Activated T-cell treated with anti-CD3 and anti-CD28 coated beads, Interleukin-2, amount 50 U/mL, for 24 hours (primary cell): ENCODE results near the gene EDEM2.
"Not testable (repeated sequence)": the region's sequence is repeated elsewhere in the genome, so short reads cannot be mapped to it uniquely, and the experiment has no call there.

ENCODE experiments used
- DNase-seq: peaks from one replicate; pipeline ENCODE4 v3.0.0-alpha.2; 2020
- H3K27ac Mint-ChIP-seq: 2 replicates; pipeline ENCODE4 v1.8.0; 2020; ENCODE audit warnings: mild to moderate bottlenecking, mixed read lengths
- H3K27me3 Mint-ChIP-seq: 2 replicates; pipeline ENCODE4 v1.8.0; 2020; ENCODE audit warnings: mixed read lengths
- H3K36me3 Mint-ChIP-seq: 2 replicates; pipeline ENCODE4 v1.8.0; 2020; ENCODE audit warnings: low read depth, mixed read lengths
- H3K4me1 Mint-ChIP-seq: 2 replicates; pipeline ENCODE4 v1.8.0; 2020; ENCODE audit warnings: low read depth, mixed read lengths
- H3K4me3 Mint-ChIP-seq: 2 replicates; pipeline ENCODE4 v1.8.0; 2020; ENCODE audit warnings: mild to moderate bottlenecking, moderate library complexity, mixed read lengths
- H3K9me3 Mint-ChIP-seq: 2 replicates; pipeline ENCODE4 v1.8.0; 2020; ENCODE audit warnings: mixed read lengths

Gene EDEM2

DNA sequence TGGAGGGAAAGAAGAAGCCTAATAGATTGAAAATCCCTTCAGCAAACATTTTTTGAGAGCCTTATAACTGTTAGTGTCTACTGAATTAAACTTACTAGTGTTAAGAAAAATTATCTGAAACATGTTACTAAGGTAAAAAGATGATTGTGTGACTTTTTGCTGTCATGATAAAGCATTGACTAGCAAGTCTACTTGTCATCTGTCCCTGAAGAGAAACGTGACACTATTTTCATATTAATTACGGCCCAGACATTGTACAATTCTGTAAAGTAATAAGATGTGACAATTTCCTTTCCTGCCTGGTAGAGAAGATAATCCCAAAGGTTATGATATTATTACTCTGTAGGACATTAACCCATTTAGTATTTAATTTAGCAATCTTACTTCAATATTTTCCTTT, 8.8 kb upstream of the EDEM2 start:
- Mint-ChIP-seq H3K27me3 (no peaks in the 10 kb centered on the region), H3K9me3 (no peaks in the 10 kb centered on the region), H3K4me1 (peaks cover 5% of the 10 kb centered on the region), H3K4me3 (no peak overlapping the region), H3K27ac (no peak overlapping the region), H3K36me3 (no peaks in the 10 kb centered on the region)
- no peak for DNase-seq

DNA sequence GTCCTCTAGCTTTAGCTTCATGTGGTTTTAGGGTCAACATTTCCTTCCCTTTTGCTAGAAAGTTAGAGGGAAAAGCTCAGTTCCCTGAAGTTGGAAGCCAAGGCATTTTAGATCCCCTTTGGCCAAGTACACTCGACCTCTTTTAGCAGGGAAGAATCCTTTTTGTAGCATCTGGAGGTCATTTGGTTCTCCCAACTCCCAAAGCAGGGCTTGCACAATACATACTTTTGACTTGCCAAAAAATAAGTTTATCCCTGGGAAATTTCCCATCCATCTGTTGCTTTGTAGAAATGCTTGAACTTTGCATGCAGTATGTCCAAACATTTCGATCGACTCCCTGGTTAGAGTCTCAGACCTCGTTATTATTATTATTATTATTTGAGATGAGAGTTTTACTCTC, 4.6 kb upstream of the EDEM2 start:
- Mint-ChIP-seq H3K27me3 (no peaks in the 10 kb centered on the region), H3K36me3 (peaks cover 9% of the 10 kb centered on the region), H3K27ac (no peak overlapping the region), H3K4me1 (peaks cover 14% of the 10 kb centered on the region), H3K9me3 (no peaks in the 10 kb centered on the region), H3K4me3 (no peak overlapping the region)
- DNase-seq = no peak

DNA sequence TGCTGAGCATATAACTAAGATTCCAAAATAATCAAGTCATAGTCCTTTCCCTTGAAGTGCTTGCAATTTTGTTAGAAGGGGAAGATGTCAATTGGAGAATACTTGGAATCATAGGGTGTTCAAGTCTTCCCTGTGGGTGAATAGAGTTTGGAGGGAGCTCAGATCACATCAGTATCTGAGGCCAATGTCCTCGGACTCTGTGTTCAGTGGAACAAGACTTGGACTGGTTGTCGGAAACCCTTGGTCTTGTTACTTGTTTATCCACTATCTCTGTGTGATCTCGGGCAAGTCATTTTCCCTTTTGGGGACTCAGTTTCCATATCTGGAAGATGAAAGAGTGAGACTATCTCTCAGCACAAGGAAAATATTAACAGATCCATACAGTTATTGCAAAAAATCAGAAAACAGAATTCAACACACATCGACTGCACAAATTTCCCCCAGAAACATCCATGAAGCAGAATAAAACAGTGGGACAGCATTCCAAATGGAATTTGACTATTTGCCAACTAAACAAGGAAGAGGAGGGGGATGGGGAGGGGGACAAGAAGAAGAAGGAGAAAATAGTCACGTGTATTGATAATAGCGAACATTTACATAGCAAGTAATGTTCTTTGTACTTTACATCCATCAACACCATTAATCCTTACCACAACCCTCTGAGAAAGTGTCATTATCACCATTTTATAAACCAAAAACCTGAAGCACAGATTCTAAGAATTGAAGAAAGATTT, 3.9 kb upstream of the EDEM2 start:
- no peaks in the 10 kb centered on the region for H3K27me3 Mint-ChIP-seq
- peaks cover 19% of the 10 kb centered on the region for H3K4me1 Mint-ChIP-seq
- DNase-seq = no peak
- H3K27ac Mint-ChIP-seq = no peak overlapping the region
- no peak overlapping the region for H3K4me3 Mint-ChIP-seq
- peaks cover 13% of the 10 kb centered on the region for H3K36me3 Mint-ChIP-seq
- H3K9me3 Mint-ChIP-seq = no peaks in the 10 kb centered on the region

DNA sequence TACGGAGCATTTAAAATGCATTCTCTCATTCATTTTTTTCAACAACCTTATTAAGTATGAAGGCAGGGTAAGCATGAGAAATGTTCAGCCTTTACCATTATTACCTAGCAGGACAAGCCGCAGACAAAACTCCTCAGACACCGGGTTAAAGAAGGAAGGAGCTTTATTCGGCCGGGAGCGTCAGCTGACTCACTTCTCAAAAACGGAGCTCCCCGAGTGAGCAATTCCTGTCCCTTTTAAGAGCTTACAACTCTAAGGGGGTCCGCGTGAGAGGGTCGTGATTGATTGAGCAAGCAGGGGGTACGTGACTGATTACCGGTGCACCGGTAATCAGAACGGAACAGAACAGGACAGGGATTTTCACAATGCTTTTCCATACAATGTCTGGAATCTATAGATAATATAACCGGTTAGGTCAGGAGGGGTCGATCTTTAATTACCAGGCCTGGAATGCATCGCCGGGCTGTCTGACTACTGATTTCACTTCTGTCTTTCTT, 487 bp upstream of the EDEM2 start:
- not testable (repeated sequence) for H3K9me3 Mint-ChIP-seq

DNA sequence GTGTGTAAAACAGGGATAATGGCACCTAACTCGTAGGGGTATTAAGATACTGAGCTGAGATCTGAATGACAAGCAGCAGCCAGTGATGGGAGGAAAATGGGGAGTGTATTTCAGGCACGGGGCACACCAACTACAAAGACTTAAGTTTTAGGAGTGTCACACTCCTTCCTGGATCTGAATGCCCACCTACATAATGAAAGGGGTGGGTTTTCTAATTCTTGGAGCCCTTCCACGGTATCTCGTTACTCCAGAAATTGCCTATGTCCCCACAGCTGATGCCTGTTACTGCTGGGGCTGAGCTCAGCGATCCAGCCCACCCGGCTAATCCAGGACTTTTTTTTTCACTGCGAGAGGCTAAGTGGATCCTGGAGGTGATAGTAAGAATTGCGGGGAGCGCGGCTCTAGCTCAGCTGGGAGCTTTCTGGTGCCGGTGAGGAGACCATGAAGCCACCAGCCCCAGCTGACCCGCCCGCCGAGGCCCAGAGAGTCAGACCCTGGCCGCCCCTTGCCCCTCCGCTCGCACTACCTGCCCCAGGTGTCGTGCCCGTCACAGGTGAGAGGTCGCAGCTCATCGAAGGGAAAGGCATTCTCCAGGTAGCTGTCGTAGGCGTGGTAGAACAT, 727 bp downstream of the EDEM2 start:
- Mint-ChIP-seq H3K4me3 (peak overlapping the region; percentile 96), H3K27me3 (no peaks in the 10 kb centered on the region), H3K27ac (peak overlapping the region; percentile 96), H3K4me1 (peaks cover 40% of the 10 kb centered on the region), H3K36me3 (peaks cover 49% of the 10 kb centered on the region), H3K9me3 (no peaks in the 10 kb centered on the region)
- DNase-seq = no peak

More for the DNA sequence above, 487 bp upstream of the EDEM2 start:
- peak; percentile 56 for DNase-seq
- H3K36me3 Mint-ChIP-seq = peaks cover 39% of the 10 kb centered on the region
- H3K27me3 Mint-ChIP-seq = not testable (repeated sequence)
- H3K4me3 Mint-ChIP-seq = peak overlapping the region; percentile 96
- peaks cover 32% of the 10 kb centered on the region for H3K4me1 Mint-ChIP-seq
- H3K27ac Mint-ChIP-seq = peak overlapping the region; percentile 96

DNA sequence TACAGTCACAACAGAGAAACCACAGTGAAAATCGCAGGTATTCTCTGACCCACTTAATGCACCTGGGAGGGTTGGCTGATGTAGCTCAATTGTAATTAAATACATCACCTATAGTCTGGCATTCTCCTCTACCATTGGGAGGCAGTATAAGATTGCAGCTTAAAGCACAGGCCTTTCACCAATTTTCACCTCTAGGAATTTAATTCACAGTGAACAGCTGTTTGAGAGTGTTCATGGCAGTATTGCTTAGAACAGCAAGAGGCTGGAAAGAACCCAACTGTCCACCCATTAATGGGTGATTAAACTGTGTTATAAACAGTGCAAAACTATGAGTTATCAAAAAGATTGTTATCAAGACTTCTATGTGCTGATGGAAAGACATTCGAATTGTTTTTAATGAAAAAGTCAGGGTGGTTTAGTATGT, 2.0 kb downstream of the EDEM2 start:
- no peak for DNase-seq
- H3K4me3 Mint-ChIP-seq = peak overlapping the region; percentile 35
- H3K4me1 Mint-ChIP-seq = peaks cover 44% of the 10 kb centered on the region
- peak overlapping the region; percentile 60 for H3K27ac Mint-ChIP-seq
- no peaks in the 10 kb centered on the region for H3K27me3 Mint-ChIP-seq
- H3K36me3 Mint-ChIP-seq = peaks cover 61% of the 10 kb centered on the region
- no peaks in the 10 kb centered on the region for H3K9me3 Mint-ChIP-seq

DNA sequence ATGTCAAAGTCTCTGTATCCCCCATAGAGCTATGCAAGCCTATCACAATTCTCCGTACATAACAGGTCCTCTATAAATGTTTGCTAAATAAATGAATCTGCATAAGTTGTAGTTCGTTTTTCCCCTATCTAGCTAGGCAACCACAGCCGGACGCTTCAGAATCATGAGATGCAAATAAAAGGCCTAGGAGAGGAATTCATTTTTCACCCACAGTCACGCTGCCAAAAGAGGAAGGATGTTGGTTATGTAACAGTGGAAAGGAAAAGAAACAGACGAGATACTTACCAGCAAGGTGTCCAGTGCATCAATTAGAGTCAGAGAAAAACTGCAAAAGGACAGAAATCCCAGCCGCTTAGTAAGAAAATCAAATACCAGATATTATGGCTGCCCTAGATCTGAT, 2.4 kb downstream of the EDEM2 start:
- peak overlapping the region; percentile 60 for H3K27ac Mint-ChIP-seq
- no peak for DNase-seq
- H3K27me3 Mint-ChIP-seq = no peaks in the 10 kb centered on the region
- H3K4me3 Mint-ChIP-seq = no peak overlapping the region
- peaks cover 65% of the 10 kb centered on the region for H3K36me3 Mint-ChIP-seq
- H3K4me1 Mint-ChIP-seq = peaks cover 42% of the 10 kb centered on the region
- H3K9me3 Mint-ChIP-seq = no peaks in the 10 kb centered on the region

DNA sequence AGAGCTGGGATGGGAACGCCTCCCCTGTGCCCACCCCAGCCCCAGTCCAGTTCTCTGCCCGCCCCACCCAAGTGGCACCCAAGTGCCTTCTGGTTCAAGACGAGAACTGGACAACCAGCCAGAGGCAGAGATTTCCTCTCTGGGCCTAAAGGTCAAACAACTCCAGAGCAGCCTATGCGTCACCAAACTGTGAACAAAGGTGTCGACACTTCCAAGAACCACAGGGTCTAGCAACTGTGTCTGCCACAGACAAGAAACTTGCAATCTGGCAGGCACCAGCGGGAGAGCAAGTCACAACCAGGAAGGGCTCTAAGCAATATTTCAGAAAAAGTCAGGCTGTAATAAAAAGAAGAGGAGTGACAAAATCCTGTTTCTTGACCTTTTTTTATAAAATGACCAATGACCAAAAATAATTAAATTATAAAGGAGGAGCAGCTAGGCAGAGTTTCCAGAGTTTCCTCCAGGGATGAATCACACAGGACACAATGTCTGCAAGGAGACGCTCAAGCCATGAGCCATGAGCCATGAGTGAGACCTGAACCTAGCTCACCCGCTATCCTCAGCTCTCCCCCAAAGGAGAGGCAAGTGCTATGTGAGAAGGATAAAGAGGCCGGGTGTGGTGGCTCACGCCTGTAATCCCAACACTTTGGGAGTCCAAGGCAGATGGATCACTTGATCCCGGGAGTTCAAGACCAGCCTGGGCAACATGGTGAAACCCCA, 11.1 kb downstream of the EDEM2 start:
- peaks cover 2% of the 10 kb centered on the region for H3K4me1 Mint-ChIP-seq
- no peak overlapping the region for H3K4me3 Mint-ChIP-seq
- H3K27ac Mint-ChIP-seq = no peak overlapping the region
- no peak for DNase-seq
- no peaks in the 10 kb centered on the region for H3K27me3 Mint-ChIP-seq
- no peaks in the 10 kb centered on the region for H3K9me3 Mint-ChIP-seq
- H3K36me3 Mint-ChIP-seq = peaks cover 92% of the 10 kb centered on the region

DNA sequence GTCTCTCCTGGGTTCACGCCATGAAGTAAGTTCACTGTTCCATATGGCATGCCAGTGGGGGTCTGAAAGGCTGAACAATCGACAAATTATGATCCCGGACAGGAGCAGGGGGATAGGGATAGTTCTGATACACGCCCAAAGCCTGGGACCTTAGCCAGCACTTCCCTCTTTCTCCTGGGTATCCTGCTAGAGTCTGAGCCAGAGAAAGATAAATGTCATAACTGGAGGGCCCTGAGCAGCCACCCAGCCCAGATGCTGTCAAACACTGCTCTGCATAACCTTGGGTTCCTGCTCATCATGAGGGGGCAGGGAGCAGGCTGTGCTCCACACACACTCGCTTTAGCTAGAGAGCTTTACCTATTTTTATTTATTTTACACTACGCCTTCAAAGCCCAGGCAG, 12.3 kb downstream of the EDEM2 start:
- H3K27ac Mint-ChIP-seq = peak overlapping the region; percentile 26
- H3K36me3 Mint-ChIP-seq = peaks cover 93% of the 10 kb centered on the region

DNA sequence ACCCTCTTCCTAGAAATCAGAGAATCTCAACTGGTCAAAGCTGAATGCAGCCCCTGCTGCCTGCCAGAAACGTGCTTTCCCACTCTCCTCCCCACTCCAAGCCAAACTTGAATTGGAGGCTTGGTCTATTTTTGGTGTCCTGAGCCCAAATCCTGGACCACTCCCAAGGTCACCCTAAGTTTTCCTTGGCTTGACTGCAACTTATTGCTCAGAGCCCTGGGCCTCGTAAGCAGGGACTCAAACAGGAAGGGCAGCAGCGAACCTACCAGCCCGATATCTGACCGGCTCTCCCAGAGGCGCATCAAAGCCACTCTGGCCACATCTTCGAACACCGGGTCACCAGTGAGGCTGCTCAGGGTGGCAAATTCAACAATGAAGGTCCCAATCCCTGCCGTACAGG, 12.7 kb downstream of the EDEM2 start:
- no peak overlapping the region for H3K4me3 Mint-ChIP-seq
- no peak for DNase-seq
- H3K36me3 Mint-ChIP-seq = peaks cover 89% of the 10 kb centered on the region
- no peaks in the 10 kb centered on the region for H3K9me3 Mint-ChIP-seq
- H3K4me1 Mint-ChIP-seq = peaks cover 2% of the 10 kb centered on the region
- H3K27ac Mint-ChIP-seq = peak overlapping the region; percentile 65
- no peaks in the 10 kb centered on the region for H3K27me3 Mint-ChIP-seq

More for the DNA sequence above, 12.3 kb downstream of the EDEM2 start:
- no peak overlapping the region for H3K4me3 Mint-ChIP-seq
- no peaks in the 10 kb centered on the region for H3K27me3 Mint-ChIP-seq
- H3K9me3 Mint-ChIP-seq = no peaks in the 10 kb centered on the region
- no peak for DNase-seq
- no peaks in the 10 kb centered on the region for H3K4me1 Mint-ChIP-seq

DNA sequence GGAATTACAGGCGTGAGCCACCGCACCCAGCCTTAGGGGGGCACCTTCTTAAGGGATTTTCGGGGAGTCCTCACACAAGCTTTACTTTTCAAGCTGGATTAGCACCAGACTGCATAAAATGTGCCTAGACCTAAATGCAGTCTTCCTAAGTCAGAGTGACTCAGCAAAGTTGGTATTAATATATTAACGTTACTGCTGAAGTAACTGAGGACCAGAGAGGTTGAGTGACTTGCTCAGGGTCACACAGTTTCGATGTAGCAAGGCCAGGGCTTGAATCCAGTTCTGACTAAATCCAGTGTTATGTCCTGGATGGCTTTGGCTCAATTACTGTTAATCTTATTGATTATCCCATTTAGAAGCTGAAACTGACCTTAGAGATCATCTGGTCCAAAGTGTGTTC, 13.4 kb downstream of the EDEM2 start:
- H3K4me3 Mint-ChIP-seq = no peak overlapping the region
- H3K27ac Mint-ChIP-seq = peak overlapping the region; percentile 71
- no peak for DNase-seq

DNA sequence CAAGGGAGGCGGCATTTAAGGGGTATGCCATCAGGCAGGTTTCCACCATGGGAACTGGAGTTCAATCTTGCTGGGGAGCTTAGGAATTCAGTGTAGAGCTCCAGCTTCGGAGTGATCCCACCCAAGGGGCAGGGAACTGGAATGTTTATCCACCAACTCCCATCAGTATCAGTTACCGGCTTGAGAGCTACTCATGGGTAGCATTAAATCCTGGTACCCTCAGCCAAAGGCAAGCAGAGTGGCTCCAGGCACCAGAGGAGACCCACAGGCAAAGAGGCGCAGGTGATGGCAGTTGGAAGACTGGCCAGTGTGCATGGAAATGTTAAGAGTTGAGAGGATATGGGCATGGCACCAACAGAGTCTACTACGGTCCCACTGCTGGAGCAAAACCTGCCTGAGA, 14.1 kb downstream of the EDEM2 start:
- H3K9me3 Mint-ChIP-seq = no peaks in the 10 kb centered on the region
- H3K27ac Mint-ChIP-seq = peak overlapping the region; percentile 72
- no peaks in the 10 kb centered on the region for H3K27me3 Mint-ChIP-seq
- peaks cover 2% of the 10 kb centered on the region for H3K4me1 Mint-ChIP-seq
- peaks cover 81% of the 10 kb centered on the region for H3K36me3 Mint-ChIP-seq
- no peak overlapping the region for H3K4me3 Mint-ChIP-seq
- DNase-seq = no peak

More for the DNA sequence above, 13.4 kb downstream of the EDEM2 start:
- Mint-ChIP-seq H3K36me3 (peaks cover 85% of the 10 kb centered on the region), H3K9me3 (no peaks in the 10 kb centered on the region), H3K4me1 (peaks cover 2% of the 10 kb centered on the region), H3K27me3 (no peaks in the 10 kb centered on the region)

DNA sequence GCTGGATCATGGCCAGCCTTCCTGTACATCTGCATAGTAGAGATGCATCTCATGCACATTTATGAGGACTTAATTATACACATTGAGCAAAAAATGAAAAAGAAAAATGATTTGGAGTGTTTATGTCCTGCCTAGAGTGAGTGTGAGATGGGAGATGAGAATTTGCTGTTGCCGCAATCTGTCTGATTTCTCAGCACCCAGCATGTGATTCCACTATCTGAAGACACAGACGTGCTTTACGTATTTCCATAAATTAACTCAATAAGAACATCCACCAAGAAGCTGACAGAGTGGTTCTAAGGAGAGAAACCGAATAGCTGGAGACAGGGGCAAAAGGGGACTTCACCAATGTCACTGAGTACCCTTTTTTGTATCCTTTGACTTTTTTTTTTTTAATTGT, 15.2 kb downstream of the EDEM2 start:
- no peak overlapping the region for H3K4me3 Mint-ChIP-seq
- H3K27me3 Mint-ChIP-seq = no peaks in the 10 kb centered on the region
- H3K9me3 Mint-ChIP-seq = no peaks in the 10 kb centered on the region
- H3K4me1 Mint-ChIP-seq = peaks cover 2% of the 10 kb centered on the region
- peak overlapping the region; percentile 55 for H3K27ac Mint-ChIP-seq
- peaks cover 78% of the 10 kb centered on the region for H3K36me3 Mint-ChIP-seq
- DNase-seq = no peak

DNA sequence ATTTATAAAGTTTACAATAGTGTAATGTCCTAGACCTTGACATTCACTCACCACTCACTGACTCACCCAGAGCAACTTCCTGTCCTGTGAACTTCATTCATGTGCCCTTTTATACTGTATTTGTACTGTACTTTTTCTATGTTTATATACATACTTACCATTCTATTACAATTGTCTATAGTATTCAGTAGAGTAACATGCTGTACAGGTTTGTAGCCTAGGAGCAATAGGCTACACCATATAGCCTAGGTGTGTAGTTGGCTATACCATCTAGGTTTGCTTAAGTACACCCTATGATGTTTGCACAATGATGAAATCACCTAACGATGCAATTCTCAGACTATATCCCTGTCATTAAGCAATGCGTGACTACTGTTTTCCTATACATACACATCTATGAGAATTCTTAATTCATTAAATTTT, 17.5 kb downstream of the EDEM2 start:
- H3K4me3 Mint-ChIP-seq = no peak overlapping the region
- H3K27ac Mint-ChIP-seq = no peak overlapping the region
- no peak for DNase-seq
- H3K36me3 Mint-ChIP-seq = peaks cover 76% of the 10 kb centered on the region
- peaks cover 2% of the 10 kb centered on the region for H3K4me1 Mint-ChIP-seq
- no peaks in the 10 kb centered on the region for H3K9me3 Mint-ChIP-seq
- no peaks in the 10 kb centered on the region for H3K27me3 Mint-ChIP-seq

DNA sequence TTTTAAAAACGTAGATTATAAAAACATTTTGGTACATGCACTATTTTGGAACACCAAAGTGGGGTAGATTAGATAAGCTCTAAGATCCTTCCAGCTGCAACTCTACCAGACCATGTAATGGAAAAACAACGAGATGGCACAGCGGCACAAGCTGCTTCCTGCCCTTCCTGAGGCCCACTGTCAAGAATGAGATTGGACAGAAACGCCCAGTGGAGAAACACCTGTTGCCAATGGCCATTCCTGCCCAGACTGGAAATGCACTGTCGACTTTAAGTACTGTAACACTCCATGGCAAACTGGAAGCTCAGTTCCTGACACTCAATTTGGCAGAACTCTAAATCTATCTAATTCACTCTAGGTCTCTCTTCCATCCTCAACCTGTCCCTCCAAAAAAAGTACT, 21.4 kb downstream of the EDEM2 start:
- DNase-seq = no peak
- Mint-ChIP-seq H3K4me1 (peaks cover 4% of the 10 kb centered on the region), H3K27me3 (no peaks in the 10 kb centered on the region), H3K27ac (no peak overlapping the region), H3K9me3 (no peaks in the 10 kb centered on the region), H3K36me3 (peaks cover 76% of the 10 kb centered on the region), H3K4me3 (no peak overlapping the region)
